D721Med (cell line): Measurements from ENCODE around the gene ROBO1.

Experiments
- DNase-seq: peaks from one replicate; pipeline ENCODE4 v3.0.0; 2011; ENCODE audit warnings: low spot score; ENCODE audit not compliant: insufficient read length
- FAIRE-seq: peaks from 2 replicates; lab custom pipeline; 2011; peaks lifted over from hg19 to GRCh38; lab: Jason Lieb, UNC
- TF ChIP-seq, protein P1 (sequence below): IDR thresholded peaks from 2 replicates; pipeline ENCODE4 v1.5.1; 2012; ENCODE audit warnings: mild to moderate bottlenecking, control low read depth; ENCODE audit not compliant: insufficient read depth; ENCODE audit errors: missing control alignments

Gene ROBO1

DNA sequence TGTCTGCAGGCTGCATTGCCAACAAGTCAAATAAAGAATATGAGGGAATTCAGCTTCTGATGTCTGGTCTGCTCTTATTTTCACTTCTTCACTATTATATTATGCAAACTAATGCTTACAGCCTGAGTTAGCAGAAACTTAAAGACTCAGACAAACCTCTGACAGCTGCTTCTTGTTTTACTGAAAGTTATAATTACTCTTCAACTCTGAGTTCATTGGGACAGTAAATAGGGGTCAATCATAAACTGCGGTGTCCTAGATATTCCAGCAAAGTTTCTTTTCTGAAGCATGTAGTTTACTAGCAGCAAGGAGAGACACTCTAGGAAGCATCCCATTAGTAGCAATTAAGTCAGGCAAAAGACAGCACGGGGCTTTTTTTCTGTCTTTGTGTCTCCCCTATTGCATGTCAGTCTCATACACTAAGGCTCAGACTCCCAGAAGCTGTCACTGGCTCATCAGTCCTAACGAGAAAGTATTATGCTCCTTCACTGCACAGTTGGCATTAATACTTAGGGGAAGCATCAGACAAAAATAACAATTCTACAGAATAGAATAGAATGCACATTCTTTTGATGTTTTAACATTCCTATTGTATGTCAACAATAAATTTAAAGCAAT is 1060.8 kb downstream of the ROBO1 start:
- DNase-seq (no peak), FAIRE-seq (peak; percentile 58)
- TF ChIP-seq, protein P1, sequence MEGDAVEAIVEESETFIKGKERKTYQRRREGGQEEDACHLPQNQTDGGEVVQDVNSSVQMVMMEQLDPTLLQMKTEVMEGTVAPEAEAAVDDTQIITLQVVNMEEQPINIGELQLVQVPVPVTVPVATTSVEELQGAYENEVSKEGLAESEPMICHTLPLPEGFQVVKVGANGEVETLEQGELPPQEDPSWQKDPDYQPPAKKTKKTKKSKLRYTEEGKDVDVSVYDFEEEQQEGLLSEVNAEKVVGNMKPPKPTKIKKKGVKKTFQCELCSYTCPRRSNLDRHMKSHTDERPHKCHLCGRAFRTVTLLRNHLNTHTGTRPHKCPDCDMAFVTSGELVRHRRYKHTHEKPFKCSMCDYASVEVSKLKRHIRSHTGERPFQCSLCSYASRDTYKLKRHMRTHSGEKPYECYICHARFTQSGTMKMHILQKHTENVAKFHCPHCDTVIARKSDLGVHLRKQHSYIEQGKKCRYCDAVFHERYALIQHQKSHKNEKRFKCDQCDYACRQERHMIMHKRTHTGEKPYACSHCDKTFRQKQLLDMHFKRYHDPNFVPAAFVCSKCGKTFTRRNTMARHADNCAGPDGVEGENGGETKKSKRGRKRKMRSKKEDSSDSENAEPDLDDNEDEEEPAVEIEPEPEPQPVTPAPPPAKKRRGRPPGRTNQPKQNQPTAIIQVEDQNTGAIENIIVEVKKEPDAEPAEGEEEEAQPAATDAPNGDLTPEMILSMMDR, result no peak

DNA sequence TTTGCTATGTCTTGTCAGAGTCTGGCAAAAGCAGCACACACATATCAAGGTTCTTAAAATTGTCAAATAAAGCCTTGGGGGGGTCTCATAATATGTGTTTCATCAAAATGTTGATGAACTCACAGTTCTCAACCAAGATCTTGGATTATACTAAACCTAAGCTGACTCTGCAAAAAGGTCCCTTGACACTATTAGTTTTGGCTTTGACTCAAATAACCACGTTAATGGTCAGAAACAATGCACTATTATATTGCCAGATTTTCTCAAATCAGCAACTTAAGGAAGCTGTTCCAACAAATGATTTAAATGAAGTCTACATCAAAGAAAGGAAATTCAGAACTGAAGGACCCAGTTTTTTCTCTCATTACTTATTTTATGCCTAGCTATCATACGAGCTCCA is 1063.9 kb downstream of the ROBO1 start:
- DNase-seq, result no peak
- TF ChIP-seq, protein P1, result no peak
- peak; percentile 72 for FAIRE-seq

DNA sequence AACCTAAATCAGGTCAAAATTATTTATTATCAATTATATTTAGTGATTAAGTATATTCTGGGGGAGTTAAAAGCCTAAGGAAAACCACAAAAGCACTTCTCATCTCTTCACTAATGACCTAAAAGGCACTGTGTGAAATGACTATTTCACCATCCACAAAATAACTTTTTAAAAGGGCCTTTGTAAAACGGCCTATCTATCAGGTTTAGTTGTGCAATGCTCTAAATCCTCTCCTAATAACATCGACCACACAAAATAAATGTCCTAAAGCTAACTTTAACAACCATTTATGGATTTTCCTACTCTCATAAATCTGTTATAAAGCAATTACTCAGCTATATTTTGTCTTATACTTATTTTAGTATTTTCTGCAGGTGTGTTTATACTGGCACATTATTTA is 1066.3 kb downstream of the ROBO1 start:
- TF ChIP-seq, protein P1, result no peak
- DNase-seq (no peak), FAIRE-seq (no peak)

DNA sequence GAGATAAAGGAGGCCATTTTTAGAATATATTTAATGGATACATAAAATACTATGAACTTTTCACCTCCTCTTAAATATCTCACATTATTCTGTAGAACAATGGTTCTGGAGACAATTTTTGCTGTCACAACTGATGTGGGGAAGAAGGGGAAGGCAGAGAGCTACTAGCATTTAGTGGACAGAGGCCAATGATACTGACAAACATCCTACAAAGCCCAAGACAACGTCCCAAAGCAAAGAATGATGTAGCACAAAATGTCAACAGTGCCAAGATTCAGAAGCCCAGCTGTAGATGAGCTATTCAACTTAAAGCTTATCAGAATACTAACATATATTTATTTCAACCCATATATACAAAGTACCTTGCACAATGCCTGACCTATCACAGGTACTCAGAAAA is 1069.4 kb downstream of the ROBO1 start:
- TF ChIP-seq, protein P1, result no peak
- DNase-seq (no peak), FAIRE-seq (no peak)

DNA sequence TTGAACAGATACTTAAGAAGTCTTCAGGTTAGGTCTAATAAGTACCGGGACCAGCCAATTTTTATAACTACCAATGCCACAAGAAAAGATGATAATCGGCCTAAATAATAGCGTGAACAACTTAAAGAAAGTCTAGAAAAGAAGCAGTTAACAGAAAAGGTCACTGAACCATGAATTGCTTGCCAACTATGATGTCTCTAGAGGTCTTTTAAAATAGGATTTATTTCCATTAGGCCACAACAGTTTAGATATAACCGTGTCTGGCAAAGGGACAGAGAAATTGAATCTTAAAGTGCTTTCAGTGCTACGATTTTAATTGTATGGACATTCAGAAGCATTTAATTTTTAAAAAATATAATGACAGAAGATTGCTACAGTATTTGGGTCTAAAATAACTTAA is 1070.4 kb downstream of the ROBO1 start:
- FAIRE-seq, result peak; percentile 55
- DNase-seq, result no peak
- TF ChIP-seq, protein P1, result no peak

DNA sequence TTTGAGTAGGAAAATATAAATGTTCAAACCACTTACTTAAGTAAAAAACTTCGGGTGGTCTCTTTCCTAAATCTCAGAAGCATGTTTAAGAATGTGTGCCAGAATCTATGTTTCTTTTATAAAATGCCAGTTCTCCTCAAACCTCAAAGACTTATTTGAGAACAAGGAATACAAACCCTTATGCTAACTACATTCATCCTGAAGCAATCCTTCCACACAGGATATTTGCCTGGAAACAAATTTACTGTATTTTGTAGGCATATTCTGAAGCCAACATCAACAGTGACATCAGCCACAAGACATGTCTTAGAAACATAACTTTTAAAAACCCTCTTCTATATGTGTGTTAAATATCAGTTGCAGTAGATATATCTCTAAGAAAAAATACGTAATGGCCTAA is 1077.0 kb downstream of the ROBO1 start:
- no peak for DNase-seq
- TF ChIP-seq, protein P1, result no peak
- peak; percentile 41 for FAIRE-seq

DNA sequence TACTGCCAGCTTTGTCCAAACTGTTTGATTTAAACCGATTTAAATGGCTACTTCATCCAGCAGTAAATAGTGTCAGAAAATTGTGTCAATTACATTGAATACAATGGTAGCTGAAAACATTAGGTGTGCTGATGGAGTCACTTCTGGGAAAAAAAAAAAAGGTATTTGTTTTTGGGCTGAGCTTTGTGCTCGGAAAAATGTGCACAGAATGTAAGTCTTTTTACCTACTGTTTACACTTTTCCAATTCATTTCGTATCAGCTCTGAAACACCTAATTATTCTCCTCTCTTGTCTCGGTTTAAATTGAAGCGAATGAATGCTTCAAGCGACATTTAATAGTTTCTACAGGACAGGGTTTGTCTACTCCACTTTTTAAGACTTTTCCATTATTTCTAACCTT is 1078.4 kb downstream of the ROBO1 start:
- no peak for FAIRE-seq
- DNase-seq, result no peak
- TF ChIP-seq, protein P1, result no peak
